Measurements from ENCODE around the gene NPIPA8.
"Not testable (repeated sequence)": the region's sequence is repeated elsewhere in the genome, so short reads cannot be mapped to it uniquely, and the experiment has no call there.

The NPIPA8 gene

DNA sequence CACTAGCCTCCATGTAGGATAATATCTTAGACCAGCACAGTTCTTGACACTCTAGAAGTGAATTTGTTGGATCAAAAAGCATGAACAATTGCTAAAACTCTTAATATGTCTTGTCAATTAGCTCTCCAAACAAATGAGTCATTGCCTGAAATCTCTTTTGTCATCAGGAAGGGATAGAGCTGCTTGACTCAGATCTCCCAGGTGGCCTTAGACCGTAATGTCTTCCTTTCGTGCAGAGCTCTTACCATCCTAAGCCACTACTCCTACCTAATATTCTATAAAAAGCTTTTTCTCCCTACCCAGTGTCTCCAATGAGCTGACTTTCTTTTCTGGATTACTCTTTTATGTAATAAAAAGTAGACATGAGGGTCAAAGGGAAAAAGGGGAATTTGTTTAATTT is 66.4 kb downstream of the NPIPA8 start:
- not testable (repeated sequence) for DNase-seq
